ENCODE results near the gene NTHL1. TPM values are rescaled to one million over a fixed set of nuclear protein-coding genes. Genes with fewer than 3 reads are reported as not detected.

Gene NTHL1
- total RNA-seq, 2 experiments from 2014 or later, result 28.2 to 29.8 TPM

DNA sequence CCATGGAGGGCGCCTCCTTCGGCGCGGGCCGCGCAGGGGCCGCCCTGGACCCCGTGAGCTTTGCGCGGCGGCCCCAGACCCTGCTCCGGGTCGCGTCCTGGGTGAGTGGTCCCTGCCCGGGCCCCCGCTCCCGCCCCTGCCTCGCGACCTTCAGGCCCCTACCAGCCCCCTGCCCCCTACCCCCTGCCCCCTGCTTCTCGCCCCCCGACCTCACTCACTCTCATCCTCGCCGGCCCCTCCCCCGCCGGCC is 57.6 kb downstream of the NTHL1 start:
- ChIA-PET POLR2A (interaction anchor here (0.8 to 29.2 kb wide), 6 partner anchors 9 to 164 kb away, joined by 3 to 505 read pairs (median 10); partner anchors contain the start of genes NDUFB10, NOXO1, RNF151 and RPS2), CTCF (interaction anchor here (0.7 kb wide), 1 partner anchor 14 kb away, joined by 3 read pairs; no protein-coding TSS in a partner anchor)
- no peak for DNase-seq
- peaks cover 16% of the 10 kb centered on the region for H3K36me3 Mint-ChIP-seq (ENCODE audit: low read depth)
- TF ChIP-seq, protein P1, sequence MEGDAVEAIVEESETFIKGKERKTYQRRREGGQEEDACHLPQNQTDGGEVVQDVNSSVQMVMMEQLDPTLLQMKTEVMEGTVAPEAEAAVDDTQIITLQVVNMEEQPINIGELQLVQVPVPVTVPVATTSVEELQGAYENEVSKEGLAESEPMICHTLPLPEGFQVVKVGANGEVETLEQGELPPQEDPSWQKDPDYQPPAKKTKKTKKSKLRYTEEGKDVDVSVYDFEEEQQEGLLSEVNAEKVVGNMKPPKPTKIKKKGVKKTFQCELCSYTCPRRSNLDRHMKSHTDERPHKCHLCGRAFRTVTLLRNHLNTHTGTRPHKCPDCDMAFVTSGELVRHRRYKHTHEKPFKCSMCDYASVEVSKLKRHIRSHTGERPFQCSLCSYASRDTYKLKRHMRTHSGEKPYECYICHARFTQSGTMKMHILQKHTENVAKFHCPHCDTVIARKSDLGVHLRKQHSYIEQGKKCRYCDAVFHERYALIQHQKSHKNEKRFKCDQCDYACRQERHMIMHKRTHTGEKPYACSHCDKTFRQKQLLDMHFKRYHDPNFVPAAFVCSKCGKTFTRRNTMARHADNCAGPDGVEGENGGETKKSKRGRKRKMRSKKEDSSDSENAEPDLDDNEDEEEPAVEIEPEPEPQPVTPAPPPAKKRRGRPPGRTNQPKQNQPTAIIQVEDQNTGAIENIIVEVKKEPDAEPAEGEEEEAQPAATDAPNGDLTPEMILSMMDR (IDR thresholded peaks at IDR 0.05), result no peak
- no peak overlapping the region for H3K27ac Mint-ChIP-seq
- no peak overlapping the region for H3K4me3 Mint-ChIP-seq
- peaks cover 16% of the 10 kb centered on the region for H3K4me1 Mint-ChIP-seq (ENCODE audit: low read depth)
- peaks cover 18% of the 10 kb centered on the region for H3K27me3 Mint-ChIP-seq
- ATAC-seq, result no peak
- H3K9me3 Mint-ChIP-seq, result no peaks in the 10 kb centered on the region
- intact Hi-C loops (cut with micrococcal nuclease), result no loop called here

Small RNA genes within 50 kb of the gene (microRNA-seq; reads per million reads assigned to microRNA genes)
- not detected for gene MIR1225 (ENCODE audit: borderline microRNAs expressed, borderline replicate concordance)

Other genes starting within 250 kb of the NTHL1 start
- gene HAGH, start 221.0 kb downstream of the NTHL1 start, total RNA-seq, result 10 to 100 TPM; 32.0 to 35.7 TPM
- 10 to 100 TPM; 14.2 to 17.8 TPM for gene FAHD1, start 220.6 kb downstream of the NTHL1 start, total RNA-seq
- gene MEIOB, start 175.7 kb downstream of the NTHL1 start, total RNA-seq, result under 1 TPM; 0.34 to 0.40 TPM
- gene HS3ST6, start 129.4 kb downstream of the NTHL1 start, total RNA-seq, result not detected
- 10 to 100 TPM; 15.5 to 18.1 TPM for gene MSRB1, start 104.6 kb downstream of the NTHL1 start, total RNA-seq
- not detected for gene RPL3L, start 93.1 kb downstream of the NTHL1 start, total RNA-seq
- 100 to 1,000 TPM; 126 to 129 TPM for gene NDUFB10, start 88.3 kb downstream of the NTHL1 start, total RNA-seq
- gene RPS2, start 83.0 kb downstream of the NTHL1 start, total RNA-seq, result 1,000 to 10,000 TPM; 5,572 to 5,598 TPM
- gene RNF151, start 81.0 kb downstream of the NTHL1 start, total RNA-seq, result not detected
- 10 to 100 TPM; 54.4 to 56.0 TPM for gene TBL3, start 75.8 kb downstream of the NTHL1 start, total RNA-seq
- gene NOXO1, start 66.4 kb downstream of the NTHL1 start, total RNA-seq, result under 1 TPM in 1 of 2 experiments, not detected in 1; 0.31 TPM
- 10 to 100 TPM; 33.5 to 33.9 TPM for gene GFER, start 63.6 kb downstream of the NTHL1 start, total RNA-seq
- gene SYNGR3, start 57.9 kb downstream of the NTHL1 start, total RNA-seq, result 1 to 10 TPM; 5.4 to 7.2 TPM
- gene ZNF598, start 38.0 kb downstream of the NTHL1 start, total RNA-seq, result 10 to 100 TPM; 85.5 to 90.3 TPM
- 10 to 100 TPM; 24.3 to 28.3 TPM for gene NPW, start 28.0 kb downstream of the NTHL1 start, total RNA-seq
- gene NHERF2, start 20.9 kb downstream of the NTHL1 start, total RNA-seq, result 1 to 10 TPM; 2.8 to 3.0 TPM
- gene TSC2, start 151 bp upstream of the NTHL1 start, total RNA-seq, result 10 to 100 TPM; 54.4 to 57.3 TPM
- gene PKD1, start 88.1 kb upstream of the NTHL1 start, total RNA-seq, result 10 to 100 TPM; 74.7 to 85.1 TPM
- under 1 TPM; 0.34 to 0.49 TPM for gene RAB26, start 100.8 kb upstream of the NTHL1 start, total RNA-seq
- 10 to 100 TPM; 74.8 to 80.2 TPM for gene TRAF7, start 107.9 kb upstream of the NTHL1 start, total RNA-seq
- gene CASKIN1, start 148.8 kb upstream of the NTHL1 start, total RNA-seq, result 1 to 10 TPM; 4.4 to 7.2 TPM
- 10 to 100 TPM; 70.0 to 70.7 TPM for gene MLST8, start 157.6 kb upstream of the NTHL1 start, total RNA-seq
- 1 to 10 TPM; 6.6 to 6.9 TPM for gene BRICD5, start 163.0 kb upstream of the NTHL1 start, total RNA-seq
- 10 to 100 TPM; 19.8 to 20.1 TPM for gene PGP, start 167.0 kb upstream of the NTHL1 start, total RNA-seq
- 10 to 100 TPM; 19.4 to 21.1 TPM for gene E4F1, start 175.8 kb upstream of the NTHL1 start, total RNA-seq
- gene DNASE1L2, start 188.6 kb upstream of the NTHL1 start, total RNA-seq, result under 1 TPM; 0.32 to 0.51 TPM
- gene ECI1, start 203.8 kb upstream of the NTHL1 start, total RNA-seq, result 10 to 100 TPM; 37.4 to 40.5 TPM
- 100 to 1,000 TPM; 334 to 358 TPM for gene RNPS1, start 220.3 kb upstream of the NTHL1 start, total RNA-seq